ENCODE measurements around the gene RERE.

DNA sequence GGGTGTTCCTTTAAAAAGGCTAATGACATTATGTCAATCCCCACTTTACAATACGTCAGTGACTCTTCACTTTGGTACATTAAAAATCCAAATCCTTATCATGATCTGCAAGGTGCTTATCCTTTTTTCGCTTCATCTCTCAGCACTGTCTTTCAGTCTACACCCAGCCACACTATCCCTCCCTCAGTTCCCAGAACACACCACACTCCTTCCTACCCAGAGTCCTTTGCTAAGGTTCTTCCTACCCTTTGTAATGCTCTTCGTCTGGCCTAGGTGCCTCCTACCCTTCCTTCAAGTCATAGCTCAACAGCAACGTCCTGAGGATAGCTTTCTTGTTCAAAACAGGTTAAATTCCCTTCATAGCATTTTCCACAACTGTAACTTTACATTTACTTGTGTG is 152.6 kb downstream of the RERE start:
- TF ChIP-seq POLR2A (IDR thresholded peaks at IDR 0.05) (no peak), POLR2AphosphoS5 (IDR thresholded peaks at IDR 0.05; ENCODE audit: insufficient read depth in 1 of 2, low read depth in 1 of 2) (no peak)
- TF ChIP-seq, protein P1, sequence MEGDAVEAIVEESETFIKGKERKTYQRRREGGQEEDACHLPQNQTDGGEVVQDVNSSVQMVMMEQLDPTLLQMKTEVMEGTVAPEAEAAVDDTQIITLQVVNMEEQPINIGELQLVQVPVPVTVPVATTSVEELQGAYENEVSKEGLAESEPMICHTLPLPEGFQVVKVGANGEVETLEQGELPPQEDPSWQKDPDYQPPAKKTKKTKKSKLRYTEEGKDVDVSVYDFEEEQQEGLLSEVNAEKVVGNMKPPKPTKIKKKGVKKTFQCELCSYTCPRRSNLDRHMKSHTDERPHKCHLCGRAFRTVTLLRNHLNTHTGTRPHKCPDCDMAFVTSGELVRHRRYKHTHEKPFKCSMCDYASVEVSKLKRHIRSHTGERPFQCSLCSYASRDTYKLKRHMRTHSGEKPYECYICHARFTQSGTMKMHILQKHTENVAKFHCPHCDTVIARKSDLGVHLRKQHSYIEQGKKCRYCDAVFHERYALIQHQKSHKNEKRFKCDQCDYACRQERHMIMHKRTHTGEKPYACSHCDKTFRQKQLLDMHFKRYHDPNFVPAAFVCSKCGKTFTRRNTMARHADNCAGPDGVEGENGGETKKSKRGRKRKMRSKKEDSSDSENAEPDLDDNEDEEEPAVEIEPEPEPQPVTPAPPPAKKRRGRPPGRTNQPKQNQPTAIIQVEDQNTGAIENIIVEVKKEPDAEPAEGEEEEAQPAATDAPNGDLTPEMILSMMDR (IDR thresholded peaks at IDR 0.05): no peak
